ENCODE results near the gene ISG15. TPM values are rescaled to one million over a fixed set of nuclear protein-coding genes. Genes with fewer than 3 reads are reported as not detected.
"Not testable (repeated sequence)": the region's sequence is repeated elsewhere in the genome, so short reads cannot be mapped to it uniquely, and the experiment has no call there.

The ISG15 gene
- total RNA-seq, 1 donor from 2014 or later = 109 TPM

DNA sequence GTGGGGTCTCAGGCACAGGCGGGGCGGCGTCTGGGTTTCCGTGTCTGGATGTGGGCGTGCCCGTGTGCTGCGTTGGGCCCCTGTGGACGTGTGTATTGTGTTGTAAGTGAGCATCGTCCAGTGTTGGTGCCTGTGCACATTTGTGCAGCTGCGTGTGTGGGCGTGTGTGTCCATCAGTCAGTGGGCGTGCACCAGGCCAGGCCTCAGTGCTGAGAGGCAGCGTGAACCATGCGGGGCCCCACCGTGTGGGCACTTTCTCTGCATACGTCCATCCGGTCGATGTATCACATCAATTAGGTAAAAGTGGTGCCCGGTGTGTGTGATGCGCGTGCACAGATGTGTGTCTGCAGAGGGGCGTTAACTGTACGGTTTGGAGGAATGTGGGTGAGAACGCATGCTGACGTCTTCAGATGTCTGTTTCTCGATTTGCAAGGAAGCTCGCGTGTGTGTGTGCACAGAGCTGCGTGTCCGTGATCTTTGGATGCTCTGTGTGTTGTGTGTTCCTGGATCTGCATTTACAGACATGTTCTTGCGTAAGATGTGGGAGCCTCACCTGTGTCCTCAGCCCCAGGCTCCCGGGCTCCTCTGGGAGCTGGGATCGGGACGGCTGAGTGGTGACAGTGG lies 31.3 kb downstream of the ISG15 start:
- DNase-seq (ENCODE audit: low read depth in 2 of 2) = no peak

DNA sequence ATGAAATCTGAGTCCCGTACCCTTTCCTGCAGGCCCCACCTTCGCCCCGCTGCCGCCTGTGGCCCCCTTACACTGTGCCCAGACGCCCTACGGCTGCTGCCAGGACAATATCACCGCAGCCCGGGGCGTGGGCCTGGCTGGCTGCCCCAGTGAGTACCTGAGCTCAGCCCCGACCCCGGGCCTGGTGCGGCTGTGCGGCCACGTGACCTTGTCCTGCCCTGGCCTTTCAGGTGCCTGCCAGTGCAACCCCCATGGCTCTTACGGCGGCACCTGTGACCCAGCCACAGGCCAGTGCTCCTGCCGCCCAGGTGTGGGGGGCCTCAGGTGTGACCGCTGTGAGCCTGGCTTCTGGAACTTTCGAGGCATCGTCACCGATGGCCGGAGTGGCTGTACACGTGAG lies 31.8 kb downstream of the ISG15 start:
- no peak for DNase-seq (ENCODE audit: low read depth in 2 of 2)

DNA sequence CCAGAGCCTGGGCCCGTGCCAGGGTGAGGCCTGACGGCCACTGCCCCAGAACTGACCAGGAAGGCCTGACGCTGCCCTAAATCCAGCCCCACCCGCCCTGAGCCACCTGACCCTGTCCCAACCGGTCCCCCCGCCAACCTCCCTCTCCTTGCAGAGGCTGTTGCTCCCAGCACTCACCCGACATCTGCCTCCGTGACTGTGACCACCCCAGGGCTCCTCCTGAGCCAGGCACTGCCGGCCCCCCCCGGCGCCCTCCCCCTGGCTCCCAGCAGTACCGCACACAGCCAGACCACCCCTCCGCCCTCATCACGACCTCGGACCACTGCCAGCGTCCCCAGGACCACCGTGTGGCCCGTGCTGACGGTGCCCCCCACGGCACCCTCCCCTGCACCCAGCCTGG lies 32.9 kb downstream of the ISG15 start:
- no peak for DNase-seq (ENCODE audit: low read depth in 2 of 2)

DNA sequence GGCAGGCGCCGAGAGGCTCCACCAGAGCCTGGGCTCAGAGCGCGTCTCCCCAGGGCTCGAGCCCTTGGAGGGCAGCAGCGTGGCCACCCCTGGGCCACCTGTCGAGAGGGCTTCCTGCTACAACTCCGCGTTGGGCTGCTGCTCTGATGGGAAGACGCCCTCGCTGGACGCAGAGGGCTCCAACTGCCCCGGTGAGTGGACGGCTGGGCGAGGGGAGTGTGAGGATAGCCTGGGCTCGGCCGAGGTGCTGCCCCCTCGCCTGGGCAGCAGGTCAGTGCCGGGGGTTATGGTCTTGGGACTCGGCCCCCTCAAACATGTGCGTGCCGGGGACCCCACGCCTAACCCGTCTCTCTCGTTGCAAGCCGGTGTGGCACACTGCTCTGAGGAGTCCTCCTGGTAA lies 33.5 kb downstream of the ISG15 start:
- DNase-seq (ENCODE audit: low read depth in 2 of 2) = no peak

DNA sequence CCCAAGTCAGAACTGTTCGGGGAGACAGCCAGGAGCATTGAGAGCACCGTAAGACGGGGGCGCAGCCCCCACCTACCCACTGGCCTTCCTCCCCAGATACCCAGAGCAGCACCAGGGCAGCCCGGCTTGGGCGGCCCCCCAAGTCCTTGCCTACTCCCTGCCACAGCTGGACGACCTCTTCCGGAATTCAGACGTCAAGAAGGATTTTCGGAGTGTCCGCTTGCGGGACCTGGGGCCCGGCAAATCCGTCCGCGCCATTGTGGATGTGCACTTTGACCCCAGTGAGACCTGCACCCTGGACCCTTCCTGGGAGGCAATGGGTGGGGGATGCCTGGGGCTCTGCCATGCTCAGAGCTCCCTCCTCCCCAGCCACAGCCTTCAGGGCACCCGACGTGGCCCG lies 34.1 kb downstream of the ISG15 start:
- DNase-seq (ENCODE audit: low read depth in 2 of 2) = no peak

DNA sequence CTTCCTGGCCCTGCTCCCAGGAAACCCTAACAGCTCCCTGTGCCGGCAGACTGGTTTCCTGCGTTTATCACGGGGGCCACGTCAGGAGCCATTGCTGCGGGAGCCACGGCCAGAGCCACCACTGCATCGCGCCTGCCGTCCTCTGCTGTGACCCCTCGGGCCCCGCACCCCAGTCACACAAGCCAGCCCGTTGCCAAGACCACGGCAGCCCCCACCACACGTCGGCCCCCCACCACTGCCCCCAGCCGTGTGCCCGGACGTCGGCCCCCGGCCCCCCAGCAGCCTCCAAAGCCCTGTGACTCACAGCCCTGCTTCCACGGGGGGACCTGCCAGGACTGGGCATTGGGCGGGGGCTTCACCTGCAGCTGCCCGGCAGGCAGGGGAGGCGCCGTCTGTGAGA lies 34.7 kb downstream of the ISG15 start:
- DNase-seq (ENCODE audit: low read depth in 2 of 2) = no peak

DNA sequence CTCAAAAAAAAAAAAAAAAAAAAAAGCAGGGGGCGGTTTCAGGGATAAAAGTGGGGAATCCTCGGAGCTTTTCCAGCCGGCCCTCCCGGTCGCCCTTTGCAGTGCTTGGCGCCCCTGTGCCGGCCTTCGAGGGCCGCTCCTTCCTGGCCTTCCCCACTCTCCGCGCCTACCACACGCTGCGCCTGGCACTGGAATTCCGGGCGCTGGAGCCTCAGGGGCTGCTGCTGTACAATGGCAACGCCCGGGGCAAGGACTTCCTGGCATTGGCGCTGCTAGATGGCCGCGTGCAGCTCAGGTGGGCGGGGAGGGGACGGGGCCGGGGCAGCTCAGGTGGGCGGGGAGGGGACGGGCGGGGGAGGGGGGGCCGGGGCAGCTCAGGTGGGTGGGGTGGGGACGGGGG lies 35.5 kb downstream of the ISG15 start:
- DNase-seq (ENCODE audit: low read depth in 2 of 2) = no peak

DNA sequence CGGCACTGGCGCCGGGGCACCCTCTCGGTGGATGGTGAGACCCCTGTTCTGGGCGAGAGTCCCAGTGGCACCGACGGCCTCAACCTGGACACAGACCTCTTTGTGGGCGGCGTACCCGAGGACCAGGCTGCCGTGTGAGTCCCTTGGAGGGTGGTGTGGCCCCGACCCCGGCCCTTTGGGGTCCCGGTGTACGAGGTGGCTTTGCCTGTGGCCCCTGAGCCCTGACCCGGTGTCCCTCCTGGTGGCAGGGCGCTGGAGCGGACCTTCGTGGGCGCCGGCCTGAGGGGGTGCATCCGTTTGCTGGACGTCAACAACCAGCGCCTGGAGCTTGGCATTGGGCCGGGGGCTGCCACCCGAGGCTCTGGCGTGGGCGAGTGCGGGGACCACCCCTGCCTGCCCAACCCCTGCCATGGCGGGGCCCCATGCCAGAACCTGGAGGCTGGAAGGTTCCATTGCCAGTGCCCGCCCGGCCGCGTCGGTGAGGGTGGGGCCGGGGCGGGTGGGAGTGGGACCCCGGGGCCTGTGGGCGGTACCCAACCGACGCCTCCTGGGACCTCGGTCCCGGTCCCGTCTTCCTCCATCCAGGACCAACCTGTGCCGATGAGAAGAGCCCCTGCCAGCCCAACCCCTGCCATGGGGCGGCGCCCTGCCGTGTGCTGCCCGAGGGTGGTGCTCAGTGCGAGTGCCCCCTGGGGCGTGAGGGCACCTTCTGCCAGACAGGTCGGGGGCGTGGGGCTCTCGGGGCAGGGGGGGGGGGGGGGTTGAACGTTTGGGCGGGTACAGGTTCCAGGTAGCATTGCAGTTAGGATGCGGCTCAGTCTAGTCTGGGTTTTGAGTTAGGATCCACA lies 36.2 kb downstream of the ISG15 start:
- no peak for DNase-seq (ENCODE audit: low read depth in 2 of 2)

DNA sequence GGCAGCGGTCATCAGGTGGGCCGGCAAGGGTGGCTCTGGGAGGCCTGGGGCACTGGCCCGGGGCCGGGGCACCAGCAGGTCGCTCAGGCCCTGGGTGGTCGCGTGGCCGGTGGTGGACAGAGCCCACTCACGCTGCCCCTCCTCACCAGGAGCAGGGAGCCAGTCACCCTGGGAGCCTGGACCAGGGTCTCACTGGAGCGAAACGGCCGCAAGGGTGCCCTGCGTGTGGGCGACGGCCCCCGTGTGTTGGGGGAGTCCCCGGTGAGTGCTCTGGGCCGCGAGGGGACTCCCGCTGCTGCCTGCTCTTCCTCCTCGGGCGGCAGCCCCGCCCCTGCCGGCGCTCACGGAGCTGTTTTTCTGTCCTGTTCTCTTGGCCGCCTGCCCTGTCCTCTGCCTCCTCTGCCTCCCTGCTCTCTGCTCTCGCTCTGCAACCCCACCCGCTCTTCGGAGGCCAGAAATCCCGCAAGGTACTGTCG lies 37.3 kb downstream of the ISG15 start:
- peak in 1 of 2 donors; percentile 53 for DNase-seq (ENCODE audit: low read depth in 2 of 2)

DNA sequence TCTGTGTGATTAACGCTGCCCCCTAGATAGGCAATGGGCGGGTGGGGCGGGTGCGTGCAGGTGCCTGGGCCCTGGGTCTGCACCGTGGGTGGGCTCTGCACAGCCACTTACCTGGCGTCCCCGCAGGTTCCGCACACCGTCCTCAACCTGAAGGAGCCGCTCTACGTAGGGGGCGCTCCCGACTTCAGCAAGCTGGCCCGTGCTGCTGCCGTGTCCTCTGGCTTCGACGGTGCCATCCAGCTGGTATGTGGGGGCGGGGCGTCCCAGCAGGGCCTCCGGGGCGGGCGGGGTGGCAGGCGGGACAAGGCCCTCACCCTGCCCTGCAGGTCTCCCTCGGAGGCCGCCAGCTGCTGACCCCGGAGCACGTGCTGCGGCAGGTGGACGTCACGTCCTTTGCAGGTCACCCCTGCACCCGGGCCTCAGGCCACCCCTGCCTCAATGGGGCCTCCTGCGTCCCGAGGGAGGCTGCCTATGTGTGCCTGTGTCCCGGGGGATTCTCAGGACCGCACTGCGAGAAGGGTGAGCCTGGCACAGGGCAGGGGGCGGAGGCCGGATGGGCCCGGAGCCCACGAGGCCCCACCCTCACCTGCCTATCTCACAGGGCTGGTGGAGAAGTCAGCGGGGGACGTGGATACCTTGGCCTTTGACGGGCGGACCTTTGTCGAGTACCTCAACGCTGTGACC lies 38.0 kb downstream of the ISG15 start:
- DNase-seq (ENCODE audit: low read depth in 2 of 2) = no peak

DNA sequence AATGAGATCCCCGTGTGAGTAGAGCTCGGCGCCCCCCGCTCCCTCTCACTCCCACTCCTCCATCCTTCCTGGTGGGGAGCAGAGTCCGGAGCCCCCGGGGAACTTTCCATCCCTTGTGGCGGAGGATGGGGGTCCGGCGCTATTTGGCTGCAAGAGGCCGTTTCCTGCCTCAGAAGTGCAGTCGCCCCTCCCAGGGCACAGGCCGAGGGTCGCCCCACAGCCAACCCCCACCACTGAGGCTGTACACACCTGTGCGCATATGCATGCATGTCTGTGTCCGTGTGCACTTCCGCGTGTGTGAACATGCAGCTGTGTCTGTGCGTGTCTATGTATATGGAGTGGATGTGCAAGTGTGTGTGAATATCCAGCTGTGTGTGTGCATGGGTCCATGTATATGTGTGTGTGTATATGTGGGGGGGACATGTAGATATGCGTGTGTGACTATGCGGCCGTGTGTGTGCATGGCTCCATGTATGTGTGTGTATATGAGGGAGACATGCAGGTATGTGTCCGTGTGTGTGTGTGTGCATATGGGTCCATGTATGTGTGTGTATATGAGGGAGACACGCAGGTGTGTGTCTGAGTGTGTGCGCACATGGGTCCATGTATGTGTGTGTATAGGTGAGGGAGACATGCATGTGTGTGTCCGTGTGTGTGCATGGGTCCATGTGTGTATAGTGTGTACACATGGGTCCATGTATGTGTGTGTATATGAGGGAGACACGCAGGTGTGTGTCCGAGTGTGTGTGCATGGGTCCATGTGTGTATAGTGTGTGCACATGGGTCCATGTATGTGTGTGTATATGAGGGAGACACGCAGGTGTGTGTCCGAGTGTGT lies 38.9 kb downstream of the ISG15 start:
- no peak for DNase-seq (ENCODE audit: low read depth in 2 of 2)

DNA sequence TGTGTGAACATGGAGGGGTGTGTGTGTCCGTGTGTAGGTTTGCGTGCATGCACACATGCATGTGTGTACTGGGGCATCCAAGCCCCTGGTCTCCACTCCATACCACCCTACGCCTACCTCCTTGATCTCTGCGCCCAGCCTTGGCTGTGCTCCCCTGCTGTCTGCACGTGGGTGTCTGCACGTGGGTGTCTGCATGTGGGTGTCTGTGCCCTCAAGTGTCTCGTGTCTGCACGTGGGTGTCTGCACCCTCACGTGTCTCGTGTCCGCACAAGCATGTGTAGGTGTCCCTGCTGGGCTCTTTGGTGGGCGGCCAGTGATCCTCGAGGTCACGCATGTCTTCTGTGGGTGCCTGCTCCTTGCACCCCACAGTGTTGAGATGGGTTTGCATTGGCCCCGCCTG lies 39.7 kb downstream of the ISG15 start:
- DNase-seq (ENCODE audit: low read depth in 2 of 2) = no peak

DNA sequence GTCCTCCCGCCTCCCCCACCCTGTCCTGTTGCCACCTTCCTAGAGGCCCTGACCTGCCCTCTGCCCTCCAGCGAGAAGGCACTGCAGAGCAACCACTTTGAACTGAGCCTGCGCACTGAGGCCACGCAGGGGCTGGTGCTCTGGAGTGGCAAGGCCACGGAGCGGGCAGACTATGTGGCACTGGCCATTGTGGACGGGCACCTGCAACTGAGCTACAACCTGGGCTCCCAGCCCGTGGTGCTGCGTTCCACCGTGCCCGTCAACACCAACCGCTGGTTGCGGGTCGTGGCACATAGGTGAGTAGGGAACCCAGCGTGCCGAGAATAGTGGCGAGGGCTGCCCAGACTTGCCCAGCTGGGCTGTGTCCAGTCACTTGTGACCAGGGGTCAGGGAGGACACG lies 40.4 kb downstream of the ISG15 start:
- DNase-seq (ENCODE audit: low read depth in 2 of 2) = no peak

DNA sequence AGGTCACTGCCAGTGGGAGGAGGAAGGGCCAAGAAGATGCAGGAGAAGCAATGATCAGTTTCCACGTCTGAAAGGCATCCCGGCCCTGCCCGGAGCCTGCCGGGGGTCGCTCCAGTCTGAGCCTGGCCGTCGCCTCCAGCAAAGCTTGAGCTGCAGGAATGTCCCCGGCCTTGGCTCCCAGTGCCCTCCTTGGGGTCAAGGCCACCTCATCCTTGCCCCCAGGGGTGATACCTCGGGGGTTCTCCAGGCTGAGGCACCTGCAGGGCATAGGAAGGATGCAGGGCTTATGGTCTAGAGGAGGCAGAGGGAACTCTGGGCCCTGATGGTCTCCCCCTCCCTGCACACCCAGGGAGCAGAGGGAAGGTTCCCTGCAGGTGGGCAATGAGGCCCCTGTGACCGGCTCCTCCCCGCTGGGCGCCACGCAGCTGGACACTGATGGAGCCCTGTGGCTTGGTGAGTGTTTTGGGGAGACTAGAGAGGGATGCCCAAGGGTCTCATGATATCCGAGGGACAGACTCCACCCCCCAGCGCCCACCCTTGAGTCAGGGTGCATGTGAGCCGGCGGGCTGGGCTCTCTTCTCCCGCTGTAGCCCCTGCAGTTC lies 40.9 kb downstream of the ISG15 start:
- no peak for DNase-seq (ENCODE audit: low read depth in 2 of 2)

DNA sequence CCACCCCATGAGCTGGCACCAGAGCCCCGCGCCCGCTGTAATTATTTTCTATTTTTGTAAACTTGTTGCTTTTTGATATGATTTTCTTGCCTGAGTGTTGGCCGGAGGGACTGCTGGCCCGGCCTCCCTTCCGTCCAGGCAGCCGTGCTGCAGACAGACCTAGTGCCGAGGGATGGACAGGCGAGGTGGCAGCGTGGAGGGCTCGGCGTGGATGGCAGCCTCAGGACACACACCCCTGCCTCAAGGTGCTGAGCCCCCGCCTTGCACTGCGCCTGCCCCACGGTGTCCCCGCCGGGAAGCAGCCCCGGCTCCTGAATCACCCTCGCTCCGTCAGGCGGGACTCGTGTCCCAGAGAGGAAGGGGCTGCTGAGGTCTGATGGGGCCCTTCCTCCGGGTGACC lies 41.7 kb downstream of the ISG15 start:
- DNase-seq (ENCODE audit: low read depth in 2 of 2) = no peak

DNA sequence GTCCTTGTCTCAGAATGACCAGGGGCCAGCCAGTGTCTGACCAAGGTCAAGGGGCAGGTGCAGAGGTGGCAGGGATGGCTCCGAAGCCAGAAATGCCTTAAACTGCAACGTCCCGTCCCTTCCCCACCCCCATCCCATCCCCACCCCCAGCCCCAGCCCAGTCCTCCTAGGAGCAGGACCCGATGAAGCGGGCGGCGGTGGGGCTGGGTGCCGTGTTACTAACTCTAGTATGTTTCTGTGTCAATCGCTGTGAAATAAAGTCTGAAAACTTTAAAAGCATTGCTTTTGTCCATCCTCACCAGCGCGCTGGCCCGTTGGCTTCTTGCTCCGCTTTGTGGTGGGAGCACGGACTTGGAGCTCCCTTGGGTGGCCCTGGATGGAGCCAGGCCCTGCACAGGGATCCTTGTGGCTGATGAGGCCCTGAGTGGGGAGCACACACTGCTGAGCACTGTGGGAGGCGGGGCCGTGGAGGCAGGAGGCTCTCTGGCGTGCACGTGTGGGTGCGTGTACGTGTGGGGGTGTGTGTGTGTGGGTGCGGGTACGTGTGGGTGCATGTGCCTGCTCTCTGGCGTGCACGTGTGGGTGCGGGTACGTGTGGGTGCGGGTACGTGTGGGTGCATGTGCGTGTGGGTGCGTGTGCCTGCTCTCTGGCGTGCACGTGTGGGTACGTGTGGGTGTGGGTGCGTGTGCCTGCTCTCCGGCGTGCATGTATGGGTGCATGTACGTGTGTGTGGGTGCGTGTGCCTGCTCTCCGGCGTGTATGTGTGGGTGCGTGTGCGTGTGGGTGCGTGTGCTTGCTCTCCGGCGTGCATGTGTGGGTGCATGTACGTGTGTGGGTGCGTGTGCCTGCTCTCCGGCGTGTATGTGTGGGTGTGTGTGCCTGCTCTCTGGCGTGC lies 42.8 kb downstream of the ISG15 start:
- no peak for DNase-seq (ENCODE audit: low read depth in 2 of 2)

DNA sequence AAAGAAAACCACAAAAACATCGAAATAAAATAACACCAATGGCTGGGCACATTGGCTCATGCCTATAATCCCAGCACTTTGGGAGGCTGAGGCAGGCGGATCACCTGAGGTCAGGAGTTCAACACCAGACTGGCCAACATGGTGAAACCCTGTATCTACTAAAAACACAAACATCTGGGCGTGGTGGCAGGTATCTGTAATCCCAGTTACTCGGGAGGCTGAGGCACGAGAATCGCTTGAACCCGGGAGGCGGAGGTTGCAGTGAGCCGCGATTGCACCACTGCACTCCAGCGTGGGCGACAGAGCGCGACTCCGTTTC lies 44.4 kb downstream of the ISG15 start:
- DNase-seq (ENCODE audit: low read depth in 2 of 2) = not testable (repeated sequence)

DNA sequence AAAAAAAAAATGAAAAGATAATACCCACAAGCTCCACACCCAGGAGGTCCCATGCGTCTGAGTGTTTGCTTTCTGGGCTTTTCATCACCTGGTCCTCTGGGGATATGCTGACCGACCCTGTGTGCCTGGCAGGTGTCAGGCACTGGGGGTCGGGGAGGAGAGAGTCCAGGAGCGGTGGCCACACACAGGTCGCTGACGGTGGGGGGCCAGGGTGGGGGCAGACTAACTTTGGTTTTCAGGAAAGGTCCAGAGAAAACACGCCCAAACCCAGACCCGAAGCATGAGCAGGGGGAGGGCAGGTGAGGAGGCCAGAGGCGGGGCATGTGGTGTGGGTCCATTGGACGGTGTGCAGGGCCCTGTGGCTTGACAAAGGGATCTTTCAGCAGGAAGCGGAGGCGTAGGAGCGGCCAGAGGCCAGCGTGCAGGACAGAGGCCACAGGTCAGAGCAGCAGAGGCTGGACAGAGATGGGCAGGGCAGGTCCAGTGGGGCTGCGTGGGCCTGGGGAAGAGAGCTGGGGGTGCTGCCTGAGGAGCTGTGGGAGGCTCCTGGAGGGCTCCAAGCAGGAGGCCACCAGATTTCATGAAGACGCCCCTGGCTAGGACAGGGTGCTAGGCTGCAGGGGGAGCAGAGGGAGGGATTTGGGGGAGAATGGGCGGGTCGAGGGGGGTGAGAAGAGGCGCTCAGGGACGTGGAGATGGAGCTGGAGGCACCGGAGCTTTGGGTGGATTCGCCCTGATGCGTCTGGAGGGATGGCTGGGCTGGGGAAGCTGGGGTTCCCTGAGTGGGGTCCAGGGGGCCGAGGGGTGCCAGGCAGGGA lies 45.0 kb downstream of the ISG15 start:
- no peak for DNase-seq (ENCODE audit: low read depth in 2 of 2)

DNA sequence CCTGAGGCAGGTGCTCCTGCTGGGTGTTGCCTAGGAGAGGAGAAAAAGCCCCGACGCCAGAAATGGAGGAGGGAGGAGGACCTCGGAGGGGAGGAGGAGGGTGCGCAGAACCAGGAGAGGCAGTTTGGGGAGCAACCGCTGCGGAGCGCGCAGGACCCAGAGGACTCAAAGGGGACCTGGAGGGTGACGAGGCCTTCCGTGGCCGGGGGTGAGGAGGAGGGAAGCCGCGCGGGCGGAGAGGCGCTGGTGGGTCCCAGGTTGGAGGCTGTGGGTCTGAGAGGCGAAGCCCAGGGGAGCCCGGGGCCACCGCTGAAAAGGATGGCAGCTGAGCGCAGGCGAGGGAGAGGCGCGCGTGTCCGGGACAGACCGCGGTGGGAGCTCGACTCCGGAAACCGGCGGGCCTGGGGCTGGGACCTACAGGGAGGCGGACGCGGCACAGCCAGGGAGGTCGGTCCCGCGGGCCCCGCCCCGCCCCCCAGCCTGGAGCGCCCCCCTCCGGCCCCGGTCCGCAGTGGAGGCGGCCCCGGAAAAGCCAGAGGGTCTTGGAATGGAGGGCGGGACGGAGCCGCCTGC lies 45.7 kb downstream of the ISG15 start:
- DNase-seq (ENCODE audit: low read depth in 2 of 2) = peak in 1 of 2 donors; percentile 21

All from lung microvascular endothelial cell (primary cell).